K562 (cell line): ENCODE data around the gene WASF2. TPM values are rescaled to one million over a fixed set of nuclear protein-coding genes. Genes with fewer than 3 reads are reported as not detected.
A peak's percentile ranks its signal among the peaks of the same experiment; 100 is the strongest.

Experiments used
- ATAC-seq: fragments of 200-7000 bp; cut with Tn5 transposase; 3 replicates; pipeline ENCODE4 v1.9.1; 2020; ENCODE audit warnings: moderate library complexity
- BruUV-seq: library from RNA; stranded (reverse); fragments of 400-500 nt; replicated peaks from 2 replicates; lab custom pipeline; 2021; lab: Mats Ljungman, UMichigan
- CTCF ChIA-PET: fragments of 300-600 bp; formaldehyde crosslinking; extraction: SDS; loops from one replicate; lab custom pipeline; 2021; ENCODE audit warnings: low intra/inter-chr PET ratio; lab: Yijun Ruan, JAX
- POLR2A ChIA-PET: fragments of 300-600, 350-650 bp; sonication (Branson Sonifier 250); formaldehyde crosslinking; extraction: SDS; loops from one replicate; lab custom pipeline; 2021; ENCODE audit warnings: antibody characterized with exemption, inconsistent platforms; lab: Yijun Ruan, JAX
- DNase-seq, 4 experiments: peaks; one replicate each; pipeline versions ENCODE4 v3.0.0 to v3.0.0-alpha.2; 2011 to 2018; ENCODE audit warnings: low spot score in 3 of 4, mixed read lengths in 3 of 4; ENCODE audit errors: extremely low read depth in 1 of 4
- FAIRE-seq: peaks from 2 replicates; lab custom pipeline; 2011; peaks lifted over from hg19 to GRCh38; lab: Jason Lieb, UNC
- H2AFZ ChIP-seq: 2 replicates; pipeline ENCODE4 v1.6.0; 2011; ENCODE audit warnings: low read depth, low read length, control low read depth, inconsistent platforms
- H3K27ac ChIP-seq: fragments of 200-600 bp; 3 replicates; pipeline ENCODE4 v1.8.0; 2011; ENCODE audit warnings: low read depth, mild to moderate bottlenecking, control low read depth, inconsistent platforms, low read length, moderate library complexity, mixed read lengths; ENCODE audit errors: extremely low read depth
- H3K27me3 ChIP-seq, 2 experiments: fragments of 300-600 bp in 1 of 2; 2 replicates in 1 of 2; 3 replicates in 1 of 2; pipeline versions ENCODE4 v1.6.0 to v1.8.0; 2011; ENCODE audit warnings: inconsistent platforms in 2 of 2, low read length in 2 of 2, mild to moderate bottlenecking in 1 of 2, mixed read lengths in 1 of 2, moderate library complexity in 1 of 2; ENCODE audit not compliant: control insufficient read depth in 2 of 2, insufficient read depth in 2 of 2
- H3K36me3 ChIP-seq: fragments of 300-600 bp; 3 replicates; pipeline ENCODE4 v1.8.0; 2011; ENCODE audit warnings: mild to moderate bottlenecking, low read length, inconsistent platforms; ENCODE audit not compliant: control insufficient read depth, insufficient read depth
- H3K4me1 ChIP-seq, 2 experiments: fragments of 200-600 bp in 1 of 2; replicated peaks in 1 of 2; 2 replicates in 1 of 2; 3 replicates in 1 of 2; pipeline versions ENCODE4 v1.5.1 to v1.8.0; 2011; ENCODE audit warnings: inconsistent platforms in 2 of 2, low read length in 2 of 2, mild to moderate bottlenecking in 1 of 2, mixed read lengths in 1 of 2, moderate library complexity in 1 of 2; ENCODE audit not compliant: control insufficient read depth in 2 of 2, insufficient read depth in 2 of 2
- H3K4me2 ChIP-seq: 2 replicates; pipeline ENCODE4 v1.6.1; 2011; ENCODE audit warnings: low read length, control low read depth, inconsistent platforms, mixed read lengths; ENCODE audit not compliant: insufficient read depth
- H3K4me3 ChIP-seq: fragments of 200-600 bp; sonication (generic), shearing (Covaris generic); 2 replicates; pipeline ENCODE4 v1.5.1; 2016; ENCODE audit warnings: control low read depth, inconsistent platforms
- H3K79me2 ChIP-seq: fragments of 200-600 bp; 3 replicates; pipeline ENCODE4 v1.8.0; 2011; ENCODE audit warnings: low read length, inconsistent platforms; ENCODE audit not compliant: control insufficient read depth, insufficient read depth
- H3K9ac ChIP-seq, 2 experiments: 2 replicates each; pipeline versions ENCODE4 v1.6.0 to v1.6.1; 2011; ENCODE audit warnings: low read depth in 2 of 2, low read length in 2 of 2, control low read depth in 1 of 2, inconsistent platforms in 1 of 2, mild to moderate bottlenecking in 1 of 2, mixed read lengths in 1 of 2; ENCODE audit not compliant: insufficient read depth in 1 of 2
- H3K9me1 ChIP-seq: one replicate; pipeline ENCODE4 v1.6.0; 2011; ENCODE audit warnings: inconsistent platforms, mild to moderate bottlenecking, low read length, moderate library complexity; ENCODE audit not compliant: control insufficient read depth, insufficient read depth
- H3K9me3 ChIP-seq: replicated peaks from 2 replicates; pipeline ENCODE4 v1.5.1; 2011; ENCODE audit warnings: low read depth, low read length, inconsistent platforms; ENCODE audit not compliant: control insufficient read depth, insufficient read depth
- H4K20me1 ChIP-seq: replicated peaks from 2 replicates; pipeline ENCODE4 v1.6.1; 2011; ENCODE audit warnings: low read length, inconsistent platforms, mixed read lengths; ENCODE audit not compliant: control insufficient read depth, insufficient read depth
- ARID1B ChIP-seq: fragments of 450-650 bp; IDR thresholded peaks from 2 replicates; pipeline ENCODE4 v1.6.1; 2016; ENCODE audit warnings: antibody characterized with exemption, mild to moderate bottlenecking, inconsistent platforms
- KDM1A ChIP-seq, 2 experiments: fragments of 450-650 bp; IDR thresholded peaks; 2 replicates each; pipeline ENCODE4 v1.6.1; 2016; ENCODE audit warnings: mild to moderate bottlenecking in 2 of 2
- MYC ChIP-seq, 2 experiments: fragments of 250-450 bp in 1 of 2; sonication (Bioruptor Pico) in 1 of 2; IDR thresholded peaks; 2 replicates each; pipeline versions ENCODE4 v1.5.1 to v1.6.1; 2012 to 2021; ENCODE audit warnings: low read depth in 2 of 2, borderline replicate concordance in 1 of 2, improper control_type of control experiment in 1 of 2, low read length in 1 of 2, mild to moderate bottlenecking in 1 of 2, moderate library complexity in 1 of 2
- SMAD2 ChIP-seq: fragments of 150-350 bp; IDR thresholded peaks from 2 replicates; pipeline ENCODE4 v1.6.1; 2014; ENCODE audit warnings: low read depth, mild to moderate bottlenecking, low read length
- SMARCC2 ChIP-seq: fragments of 450-650 bp; IDR thresholded peaks from 2 replicates; pipeline ENCODE4 v1.6.1; 2017; ENCODE audit warnings: antibody characterized with exemption, moderate library complexity, mild to moderate bottlenecking, low read depth
- TRIM24 ChIP-seq, 2 experiments: fragments of 450-650 bp; IDR thresholded peaks; 2 replicates each; pipeline ENCODE4 v1.6.1; 2016
- ZNF764 ChIP-seq: fragments of 250-450 bp; sonication (Bioruptor Pico); IDR thresholded peaks from 2 replicates; pipeline ENCODE4 v1.4.0; 2020; ENCODE audit warnings: low read depth, mild to moderate bottlenecking, moderate library complexity
- WGBS: fragments of 100-300 bp; shearing (Covaris generic); methylation state at CpG from one replicate; pipeline ENCODE4 v1.1.6; 2016; ENCODE audit warnings: low coverage, mixed read lengths; ENCODE audit not compliant: insufficient coverage; ENCODE audit errors: missing lambda C conversion rate; 5-methylcytosine and 5-hydroxymethylcytosine counted together
- in situ Hi-C: fragments of 300-500 bp; cut with MboI; formaldehyde crosslinking; loops from 4 replicates; pipeline ENCODE4 v1.15.0; 2018; ENCODE audit warnings: inconsistent platforms, mixed read lengths
- intact Hi-C: fragments of 100-400 bp; cut with micrococcal nuclease; formaldehyde crosslinking; loops from 2 replicates; pipeline ENCODE4 v1.14.2; 2022
- polyA plus RNA-seq, 8 experiments: library from polyadenylated mRNA; depleted of rRNA in 4 of 8; stranded (reverse) in 5 of 8; unstranded in 3 of 8; fragments of >200 nt; fragmentation: Nextera tagmentation in 2 of 8; fragmentation: Illumina TruSeq in 1 of 8; extraction: Ambion mirVana in 2 of 8; extraction: Trizol in 1 of 8; gene quantifications; 2 replicates each; pipeline versions ENCODE4 v1.2.1 to v1.2.3, GENCODE V29; 2011 to 2014; ENCODE audit warnings: inconsistent platforms in 1 of 8, missing spikeins in 1 of 8
- total RNA-seq, 7 experiments: library from RNA; depleted of rRNA in 6 of 7; stranded (reverse); fragments of >200 nt in 6 of 7; fragmentation: Illumina TruSeq in 2 of 7; extraction: Trizol in 2 of 7; gene quantifications; 2 replicates each; pipeline versions ENCODE4 v1.2.1 to v1.2.3, GENCODE V29; 2011 to 2021; ENCODE audit warnings: low replicate concordance in 1 of 7
- TF ChIP-seq, protein P1 (sequence below): fragments of 250-450 bp; sonication (Bioruptor Pico); IDR thresholded peaks from 2 replicates; pipeline ENCODE4 v1.5.0; 2020; ENCODE audit warnings: mild to moderate bottlenecking
- TF ChIP-seq, protein P2 (sequence below): fragments of 450-650 bp; IDR thresholded peaks from 2 replicates; pipeline ENCODE4 v1.6.1; 2016
- TF ChIP-seq, protein P3 (sequence below): sonication (generic); formaldehyde crosslinking; IDR thresholded peaks from 2 replicates; pipeline ENCODE4 v1.9.0; 2022; ENCODE audit warnings: mild to moderate bottlenecking, missing genetic modification reagents
- TF ChIP-seq, protein P4 (sequence below): sonication (generic); formaldehyde crosslinking; IDR thresholded peaks from 2 replicates; pipeline ENCODE4 v1.8.0; 2022; ENCODE audit warnings: missing genetic modification reagents, mild to moderate bottlenecking, moderate library complexity, borderline replicate concordance

Gene WASF2
- total and polyA plus RNA-seq, 9 of the 15 experiments (the other 6 are each of a cell fraction or from before 2014, with no cell fraction given) = 8.2 to 163 (median 31.2) TPM

DNA sequence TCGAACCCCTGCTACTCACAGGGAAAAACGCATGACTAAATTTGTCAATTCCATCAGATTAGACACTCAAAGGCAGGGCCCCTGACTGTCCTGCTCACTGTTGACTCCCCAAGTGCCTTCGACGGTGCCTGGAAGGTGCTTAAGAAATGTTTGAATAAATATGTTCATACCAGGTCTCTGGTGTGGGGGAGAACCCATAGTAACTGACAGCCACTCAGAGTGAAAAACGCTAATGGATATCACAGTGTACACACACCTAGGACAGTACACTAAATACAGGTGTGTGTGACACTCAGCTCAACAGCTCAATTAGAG, 39.7 kb upstream of the WASF2 start (continued):
- TF ChIP-seq, protein P1, sequence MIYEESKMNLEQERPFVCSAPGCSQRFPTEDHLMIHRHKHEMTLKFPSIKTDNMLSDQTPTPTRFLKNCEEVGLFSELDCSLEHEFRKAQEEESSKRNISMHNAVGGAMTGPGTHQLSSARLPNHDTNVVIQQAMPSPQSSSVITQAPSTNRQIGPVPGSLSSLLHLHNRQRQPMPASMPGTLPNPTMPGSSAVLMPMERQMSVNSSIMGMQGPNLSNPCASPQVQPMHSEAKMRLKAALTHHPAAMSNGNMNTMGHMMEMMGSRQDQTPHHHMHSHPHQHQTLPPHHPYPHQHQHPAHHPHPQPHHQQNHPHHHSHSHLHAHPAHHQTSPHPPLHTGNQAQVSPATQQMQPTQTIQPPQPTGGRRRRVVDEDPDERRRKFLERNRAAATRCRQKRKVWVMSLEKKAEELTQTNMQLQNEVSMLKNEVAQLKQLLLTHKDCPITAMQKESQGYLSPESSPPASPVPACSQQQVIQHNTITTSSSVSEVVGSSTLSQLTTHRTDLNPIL = no peak
- TF ChIP-seq KDM1A (IDR thresholded peaks at IDR 0.05) = no peak
- no peak for TF ChIP-seq SMAD2
- TF ChIP-seq, protein P2, sequence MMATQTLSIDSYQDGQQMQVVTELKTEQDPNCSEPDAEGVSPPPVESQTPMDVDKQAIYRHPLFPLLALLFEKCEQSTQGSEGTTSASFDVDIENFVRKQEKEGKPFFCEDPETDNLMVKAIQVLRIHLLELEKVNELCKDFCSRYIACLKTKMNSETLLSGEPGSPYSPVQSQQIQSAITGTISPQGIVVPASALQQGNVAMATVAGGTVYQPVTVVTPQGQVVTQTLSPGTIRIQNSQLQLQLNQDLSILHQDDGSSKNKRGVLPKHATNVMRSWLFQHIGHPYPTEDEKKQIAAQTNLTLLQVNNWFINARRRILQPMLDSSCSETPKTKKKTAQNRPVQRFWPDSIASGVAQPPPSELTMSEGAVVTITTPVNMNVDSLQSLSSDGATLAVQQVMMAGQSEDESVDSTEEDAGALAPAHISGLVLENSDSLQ = peak; percentile 15; the same call in 1 of the 2 replicates
- no peak for TF ChIP-seq SMARCC2
- TF ChIP-seq TRIM24 (IDR thresholded peaks at IDR 0.05) = no peak
- TF ChIP-seq, all 486 proteins: peak for 3

DNA sequence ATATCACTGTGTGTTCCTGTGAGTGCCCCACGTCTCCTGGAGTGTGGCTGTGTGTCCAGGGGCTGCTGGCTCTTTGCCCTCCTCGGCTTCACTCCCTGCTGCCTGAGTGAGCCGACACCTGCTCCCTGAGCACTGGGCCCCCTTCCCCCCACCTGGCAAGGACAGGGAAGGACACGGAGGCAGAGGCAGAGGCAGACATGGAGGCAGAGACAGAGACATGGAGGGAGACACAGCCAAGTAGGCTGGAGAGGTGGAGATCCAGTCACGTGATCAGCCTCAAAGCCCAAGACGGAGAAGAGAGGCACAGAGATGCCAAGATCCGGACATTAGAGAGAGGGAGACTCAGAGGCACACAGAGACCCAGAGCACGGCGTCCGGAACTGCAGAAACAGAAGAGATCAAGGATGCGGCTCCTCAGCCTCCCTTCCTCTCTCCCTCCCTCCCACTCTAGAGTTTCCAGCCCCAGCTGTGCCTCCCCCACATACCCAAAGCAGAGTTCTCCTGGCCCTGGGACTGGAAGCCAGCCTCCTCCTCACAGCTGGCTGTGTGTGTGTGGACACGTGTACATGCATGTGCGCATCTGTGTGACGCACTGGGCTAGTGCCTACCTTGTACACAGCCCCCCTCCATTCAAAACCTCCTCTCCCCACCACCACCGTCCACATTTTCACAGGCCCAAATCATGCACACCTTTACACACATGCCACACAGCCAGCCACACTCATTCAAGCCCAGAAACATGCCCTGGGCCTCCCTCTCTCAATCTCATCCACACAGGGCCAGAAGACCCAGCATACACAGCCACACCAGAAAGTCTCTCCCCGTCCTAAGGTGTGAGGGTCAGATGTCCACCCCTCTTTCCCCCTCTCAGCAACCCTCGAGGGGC, 39.1 kb upstream of the WASF2 start:
- peak overlapping the region; percentile 41 for H2AFZ ChIP-seq
- TF ChIP-seq ZNF764 (CRISPR knock-in tag) = no peak
- TF ChIP-seq, protein P3, sequence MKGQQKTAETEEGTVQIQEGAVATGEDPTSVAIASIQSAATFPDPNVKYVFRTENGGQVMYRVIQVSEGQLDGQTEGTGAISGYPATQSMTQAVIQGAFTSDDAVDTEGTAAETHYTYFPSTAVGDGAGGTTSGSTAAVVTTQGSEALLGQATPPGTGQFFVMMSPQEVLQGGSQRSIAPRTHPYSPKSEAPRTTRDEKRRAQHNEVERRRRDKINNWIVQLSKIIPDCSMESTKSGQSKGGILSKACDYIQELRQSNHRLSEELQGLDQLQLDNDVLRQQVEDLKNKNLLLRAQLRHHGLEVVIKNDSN (CRISPR knock-in tag) = peak; percentile 95
- peak; percentile 56 for TF ChIP-seq ARID1B
- TF ChIP-seq, protein P4, sequence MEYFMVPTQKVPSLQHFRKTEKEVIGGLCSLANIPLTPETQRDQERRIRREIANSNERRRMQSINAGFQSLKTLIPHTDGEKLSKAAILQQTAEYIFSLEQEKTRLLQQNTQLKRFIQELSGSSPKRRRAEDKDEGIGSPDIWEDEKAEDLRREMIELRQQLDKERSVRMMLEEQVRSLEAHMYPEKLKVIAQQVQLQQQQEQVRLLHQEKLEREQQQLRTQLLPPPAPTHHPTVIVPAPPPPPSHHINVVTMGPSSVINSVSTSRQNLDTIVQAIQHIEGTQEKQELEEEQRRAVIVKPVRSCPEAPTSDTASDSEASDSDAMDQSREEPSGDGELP (CRISPR knock-in tag) = peak; percentile 98
- TF ChIP-seq MYC (IDR thresholded peaks at IDR 0.05; ENCODE audit: low read depth, low read length) = peak; percentile 73
- no peak for TF ChIP-seq MYC (CRISPR knock-in tag; IDR thresholded peaks at IDR 0.05; ENCODE audit: borderline replicate concordance, low read depth)

More for the DNA sequence above, 39.1 kb upstream of the WASF2 start:
- WGBS = 20% methylated on average over 17 of the region's 17 CpGs
- Histone ChIP-seq H3K79me2 (peaks cover 36% of the 10 kb centered on the region), H3K4me3 (no peak overlapping the region; the same call in 1 of the 2 replicates), H3K27ac (peak overlapping the region; percentile 59), H3K9me3 (no peaks in the 10 kb centered on the region), H4K20me1 (no peaks in the 10 kb centered on the region), H3K4me1 (peaks cover 40 to 66% of the 10 kb centered on the region in 2 experiments), H3K27me3 (no peaks in the 10 kb centered on the region), H3K4me2 (peak overlapping the region; percentile 68), H3K36me3 (peaks cover 18% of the 10 kb centered on the region; the same call in 2 of the 3 replicates), H3K9ac (peak overlapping the region; percentile 42 to 96), H3K9me1 (no peaks in the 10 kb centered on the region)
- ATAC-seq = peak; percentile 20
- DNase-seq = peak; percentile 67 to 81 (median 72)
- FAIRE-seq = peak; percentile 79
- BruUV-seq = no TSS peak
- in situ Hi-C loops (no loop called here), intact Hi-C loops (loop anchor here (1.0 kb wide), 1 partner anchor 101 kb away; no protein-coding TSS in a partner anchor)
- CTCF ChIA-PET = no interaction called here
- POLR2A ChIA-PET = interaction anchor here (0.6 to 1.0 kb wide), 2 partner anchors 25 to 28 kb away, joined by 3 read pairs; no protein-coding TSS in a partner anchor
